MCF 10A (cell line): ENCODE data around the gene PGAP6. TPM values are rescaled to one million over a fixed set of nuclear protein-coding genes. Genes with fewer than 3 reads are reported as not detected.
"Not testable (repeated sequence)": the region's sequence is repeated elsewhere in the genome, so short reads cannot be mapped to it uniquely, and the experiment has no call there.

Experiments used
- BruUV-seq: library from RNA; stranded (reverse); fragments of 400-500 nt; replicated peaks from 2 replicates; lab custom pipeline; 2021; lab: Mats Ljungman, UMichigan
- CTCF ChIA-PET: fragments of 300-600 bp; sonication (Branson Sonifier 250); formaldehyde crosslinking; extraction: SDS; loops from one replicate; lab custom pipeline; 2021; ENCODE audit warnings: antibody characterized with exemption, inconsistent platforms; lab: Yijun Ruan, JAX
- POLR2A ChIA-PET: fragments of 300-600, 350-650 bp; sonication (Branson Sonifier 250); formaldehyde crosslinking; extraction: SDS; loops from one replicate; lab custom pipeline; 2020; ENCODE audit warnings: antibody characterized with exemption, inconsistent platforms; lab: Yijun Ruan, JAX
- DNase-seq: peaks from one replicate; pipeline ENCODE4 v3.0.0-alpha.2; 2018; ENCODE audit not compliant: unreplicated experiment
- H3K27ac Mint-ChIP-seq: one replicate; pipeline ENCODE4 v1.8.0; 2022; ENCODE audit warnings: mild to moderate bottlenecking, low read depth, mixed read lengths; ENCODE audit not compliant: unreplicated experiment
- H3K27me3 Mint-ChIP-seq: one replicate; pipeline ENCODE4 v1.8.0; 2022; ENCODE audit warnings: mixed read lengths; ENCODE audit not compliant: insufficient read depth, unreplicated experiment
- H3K36me3 Mint-ChIP-seq: one replicate; pipeline ENCODE4 v1.8.0; 2022; ENCODE audit warnings: mild to moderate bottlenecking, moderate library complexity, mixed read lengths; ENCODE audit not compliant: insufficient read depth, unreplicated experiment
- H3K4me1 Mint-ChIP-seq: one replicate; pipeline ENCODE4 v1.8.0; 2022; ENCODE audit warnings: mixed read lengths; ENCODE audit not compliant: insufficient read depth, unreplicated experiment
- H3K4me3 Mint-ChIP-seq: one replicate; pipeline ENCODE4 v1.8.0; 2022; ENCODE audit warnings: mild to moderate bottlenecking, moderate library complexity, mixed read lengths; ENCODE audit not compliant: unreplicated experiment
- H3K9me3 Mint-ChIP-seq: one replicate; pipeline ENCODE4 v1.8.0; 2022; ENCODE audit warnings: mixed read lengths; ENCODE audit not compliant: unreplicated experiment
- intact Hi-C: fragments of 100-400 bp; cut with micrococcal nuclease; formaldehyde crosslinking; loops from 2 replicates; pipeline ENCODE4 v1.14.1; 2022
- total RNA-seq: library from RNA; stranded (reverse); gene quantifications from 2 replicates; pipeline ENCODE4 v1.2.3, GENCODE V29; 2022
- TF ChIP-seq, protein P1 (sequence below): fragments of 200-600 bp; IDR thresholded peaks from one replicate; pipeline ENCODE4 v1.8.0; 2022; ENCODE audit warnings: antibody characterized with exemption, mild to moderate bottlenecking; ENCODE audit not compliant: unreplicated experiment

The PGAP6 gene
- total RNA-seq, 1 experiment from 2014 or later = 18.3 TPM

DNA sequence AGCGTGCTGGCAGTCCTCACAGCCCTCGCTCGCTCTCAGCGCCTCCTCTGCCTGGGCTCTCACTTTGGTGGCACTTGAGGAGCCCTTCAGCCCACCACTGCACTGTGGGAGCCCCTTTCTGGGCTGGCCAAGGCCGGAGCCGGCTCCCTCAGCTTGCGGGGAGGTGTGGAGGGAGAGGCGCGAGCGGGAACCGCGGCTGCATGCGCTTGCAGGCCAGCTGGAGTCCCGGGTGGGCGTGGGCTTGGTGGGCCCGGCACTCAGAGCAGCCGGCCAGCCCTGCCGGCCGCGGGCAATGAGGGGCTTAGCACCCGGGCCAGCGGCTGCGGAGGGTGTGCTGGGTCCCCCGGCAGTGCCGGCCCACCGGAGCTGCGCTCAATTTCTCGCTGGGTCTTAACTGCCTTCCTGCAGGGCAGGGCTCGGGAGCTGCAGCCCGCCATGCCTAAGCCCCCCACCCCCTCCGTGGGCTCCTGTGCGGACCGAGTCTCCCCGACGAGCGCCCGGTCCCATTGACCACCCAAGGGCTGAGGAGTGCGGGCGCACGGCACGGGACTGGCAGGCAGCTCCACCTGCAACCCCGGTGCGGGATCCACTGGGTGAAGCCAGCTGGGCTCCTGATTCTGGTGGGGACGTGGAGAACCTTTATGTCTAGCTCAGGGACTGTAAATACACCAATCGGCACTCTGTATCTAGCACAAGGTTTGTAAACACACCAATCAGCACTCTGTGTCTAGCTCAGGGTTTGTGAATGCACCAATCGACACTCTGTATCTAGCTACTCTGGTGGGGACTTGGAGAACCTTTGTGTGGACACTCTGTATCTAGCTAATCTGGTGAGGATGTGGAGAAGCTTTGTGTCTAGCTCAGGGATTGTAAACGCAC is 40.4 kb downstream of the PGAP6 start:
- intact Hi-C loops, H3K4me3 Mint-ChIP-seq, H3K27ac Mint-ChIP-seq, BruUV-seq, H3K4me1 Mint-ChIP-seq, H3K27me3 Mint-ChIP-seq, POLR2A ChIA-PET, H3K9me3 Mint-ChIP-seq, DNase-seq: not testable (repeated sequence)
- CTCF ChIA-PET = interaction anchor here (0.6 to 1.0 kb wide), 2 partner anchors 21 to 26 kb away, joined by 3 to 4 read pairs; no protein-coding TSS in a partner anchor
- H3K36me3 Mint-ChIP-seq = peaks cover 36% of the 10 kb centered on the region

DNA sequence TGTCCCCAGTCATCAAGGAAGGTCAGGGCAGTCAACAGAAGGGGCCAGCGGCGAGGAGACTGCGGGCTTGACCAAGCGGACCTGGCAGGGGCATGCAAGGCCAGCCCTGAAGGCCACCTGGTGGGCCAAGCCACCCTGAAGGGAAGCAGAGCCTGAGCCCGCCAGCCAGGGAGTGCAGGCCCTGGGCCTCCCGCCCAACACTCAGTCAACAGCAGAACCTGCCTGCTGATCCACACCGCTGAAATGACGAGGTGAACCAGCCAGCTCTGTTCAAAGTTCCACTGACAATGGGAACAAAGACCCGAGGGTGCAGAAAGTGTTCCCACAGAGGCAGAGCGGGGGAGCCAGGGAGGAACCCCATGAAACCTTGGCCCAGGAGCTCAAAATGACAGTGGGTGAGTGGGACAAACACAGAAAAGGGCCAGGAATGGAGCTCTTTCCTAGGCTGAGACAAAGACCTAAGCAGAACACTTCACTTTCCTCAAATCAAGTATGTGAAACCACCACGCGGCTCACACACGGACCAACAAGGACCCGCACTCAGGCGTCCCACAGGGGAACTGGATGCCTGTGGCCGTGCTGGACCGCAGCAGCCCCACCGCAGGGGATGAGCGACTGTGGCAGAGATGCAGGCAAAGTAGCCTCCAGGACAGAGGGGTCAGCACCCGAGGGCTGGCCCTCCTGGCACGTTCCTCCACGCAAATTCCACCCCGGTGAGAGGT is 41.2 kb downstream of the PGAP6 start:
- H3K4me3 Mint-ChIP-seq = no peak overlapping the region
- CTCF ChIA-PET = interaction anchor here (0.6 kb wide), 1 partner anchor 27 kb away, joined by 3 read pairs; no protein-coding TSS in a partner anchor
- H3K36me3 Mint-ChIP-seq = peaks cover 31% of the 10 kb centered on the region
- POLR2A ChIA-PET = no interaction called here
- H3K27me3 Mint-ChIP-seq = no peaks in the 10 kb centered on the region
- H3K4me1 Mint-ChIP-seq = peaks cover 9% of the 10 kb centered on the region
- DNase-seq = no peak
- H3K27ac Mint-ChIP-seq = no peak overlapping the region
- TF ChIP-seq, protein P1, sequence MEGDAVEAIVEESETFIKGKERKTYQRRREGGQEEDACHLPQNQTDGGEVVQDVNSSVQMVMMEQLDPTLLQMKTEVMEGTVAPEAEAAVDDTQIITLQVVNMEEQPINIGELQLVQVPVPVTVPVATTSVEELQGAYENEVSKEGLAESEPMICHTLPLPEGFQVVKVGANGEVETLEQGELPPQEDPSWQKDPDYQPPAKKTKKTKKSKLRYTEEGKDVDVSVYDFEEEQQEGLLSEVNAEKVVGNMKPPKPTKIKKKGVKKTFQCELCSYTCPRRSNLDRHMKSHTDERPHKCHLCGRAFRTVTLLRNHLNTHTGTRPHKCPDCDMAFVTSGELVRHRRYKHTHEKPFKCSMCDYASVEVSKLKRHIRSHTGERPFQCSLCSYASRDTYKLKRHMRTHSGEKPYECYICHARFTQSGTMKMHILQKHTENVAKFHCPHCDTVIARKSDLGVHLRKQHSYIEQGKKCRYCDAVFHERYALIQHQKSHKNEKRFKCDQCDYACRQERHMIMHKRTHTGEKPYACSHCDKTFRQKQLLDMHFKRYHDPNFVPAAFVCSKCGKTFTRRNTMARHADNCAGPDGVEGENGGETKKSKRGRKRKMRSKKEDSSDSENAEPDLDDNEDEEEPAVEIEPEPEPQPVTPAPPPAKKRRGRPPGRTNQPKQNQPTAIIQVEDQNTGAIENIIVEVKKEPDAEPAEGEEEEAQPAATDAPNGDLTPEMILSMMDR = no peak
- no TSS peak for BruUV-seq
- no peaks in the 10 kb centered on the region for H3K9me3 Mint-ChIP-seq
- intact Hi-C loops = no loop called here

DNA sequence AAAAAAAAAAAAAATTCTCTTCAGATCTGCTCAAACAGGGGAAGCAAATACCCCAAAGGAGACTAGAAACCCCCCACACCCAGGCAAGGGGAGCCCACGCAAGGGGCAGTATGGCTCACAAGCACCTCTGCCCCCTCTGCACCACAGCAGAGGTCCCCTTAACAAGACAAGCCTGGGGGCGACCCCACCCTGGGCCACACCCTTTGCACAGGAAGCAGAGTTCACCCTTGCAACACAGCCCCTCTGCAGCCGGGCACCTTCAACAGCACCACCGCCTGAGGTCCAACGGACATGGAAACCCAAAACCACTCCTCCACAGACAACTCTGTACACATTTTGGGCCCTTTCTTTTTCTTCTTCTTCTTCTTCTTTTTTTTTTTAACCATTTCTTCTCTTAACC is 42.1 kb downstream of the PGAP6 start:
- peaks cover 30% of the 10 kb centered on the region for H3K36me3 Mint-ChIP-seq
- no peaks in the 10 kb centered on the region for H3K27me3 Mint-ChIP-seq
- no TSS peak for BruUV-seq
- no peaks in the 10 kb centered on the region for H3K9me3 Mint-ChIP-seq
- TF ChIP-seq, protein P1 = no peak
- POLR2A ChIA-PET = no interaction called here
- no peak overlapping the region for H3K27ac Mint-ChIP-seq
- DNase-seq = no peak
- H3K4me3 Mint-ChIP-seq = no peak overlapping the region
- CTCF ChIA-PET = interaction anchor here (0.6 kb wide), 1 partner anchor 158 kb away, joined by 3 read pairs; no protein-coding TSS in a partner anchor
- intact Hi-C loops = no loop called here
- H3K4me1 Mint-ChIP-seq = peaks cover 15% of the 10 kb centered on the region

DNA sequence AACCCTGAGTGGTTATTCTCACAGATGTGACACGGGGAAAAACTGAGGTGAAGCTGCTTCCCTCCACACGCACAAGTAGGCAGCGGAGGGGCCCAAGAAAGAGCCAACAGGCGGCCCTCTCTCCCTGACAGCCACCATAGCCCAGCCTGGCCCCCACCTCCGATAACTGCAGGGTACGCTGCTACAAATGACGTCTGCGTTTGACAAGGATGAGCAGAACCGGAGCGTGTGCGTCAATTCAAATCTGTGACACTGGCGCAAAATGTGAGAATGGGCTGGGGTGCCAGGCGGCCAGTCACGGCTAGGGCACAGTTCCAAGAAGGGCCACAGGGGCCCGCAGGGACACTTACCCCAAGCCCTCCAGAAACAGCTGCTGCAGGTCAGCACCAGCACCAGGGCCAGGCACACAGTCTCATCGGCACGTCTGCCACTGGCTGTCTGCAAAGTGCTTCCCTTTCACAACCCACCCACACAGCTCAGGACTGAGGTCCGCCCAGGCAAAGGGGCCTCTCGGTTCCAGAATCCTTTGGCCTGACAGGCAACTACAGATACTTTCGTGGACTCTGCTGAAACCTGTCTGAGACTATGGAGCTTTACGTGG is 43.7 kb downstream of the PGAP6 start:
- Mint-ChIP-seq H3K27me3 (no peaks in the 10 kb centered on the region), H3K27ac (no peak overlapping the region), H3K36me3 (peaks cover 16% of the 10 kb centered on the region), H3K4me1 (peaks cover 15% of the 10 kb centered on the region), H3K4me3 (no peak overlapping the region), H3K9me3 (no peaks in the 10 kb centered on the region)
- TF ChIP-seq, protein P1 = no peak
- POLR2A ChIA-PET = interaction anchor here (0.9 to 1.2 kb wide), 3 partner anchors 9 to 18 kb away, joined by 3 read pairs; no protein-coding TSS in a partner anchor
- BruUV-seq = no TSS peak
- CTCF ChIA-PET = interaction anchor here (1.3 kb wide), 1 partner anchor 24 kb away, joined by 3 read pairs; no protein-coding TSS in a partner anchor
- DNase-seq = no peak
- intact Hi-C loops = no loop called here
